H1 (cell line): ENCODE measurements around the gene CRACDL. TPM values are rescaled to one million over a fixed set of nuclear protein-coding genes. Genes with fewer than 3 reads are reported as not detected.

Experiments used
- BACH1 ChIP-seq: IDR thresholded peaks from 2 replicates; pipeline ENCODE4 v1.6.1; 2012; ENCODE audit warnings: low read length, improper control_type of control experiment
- CBX8 ChIP-seq: fragments of 300-800, 300-1000 bp; sonication (generic); IDR thresholded peaks from 2 replicates; pipeline ENCODE4 v1.7.1; 2016; ENCODE audit warnings: low read depth, low read length, borderline replicate concordance
- CHD7 ChIP-seq: fragments of 300-600 bp; sonication (generic); IDR thresholded peaks from 2 replicates; pipeline ENCODE4 v1.7.1; 2012; ENCODE audit warnings: low read length, moderate library complexity, mild to moderate bottlenecking, inconsistent platforms; ENCODE audit not compliant: insufficient replicate concordance
- CTCF ChIP-seq, 3 experiments: IDR thresholded peaks; 1 replicate in 2 of 3; 2 replicates in 1 of 3; pipeline versions ENCODE4 v1.5.1 to v1.6.1; 2011; ENCODE audit warnings: low read length in 3 of 3, mild to moderate bottlenecking in 3 of 3, inconsistent platforms in 2 of 3, low read depth in 1 of 3, moderate library complexity in 1 of 3; ENCODE audit not compliant: insufficient read depth in 1 of 3; ENCODE audit errors: control extremely low read depth in 1 of 3
- SAP30 ChIP-seq: fragments of 300-600 bp; sonication (generic); IDR thresholded peaks from 2 replicates; pipeline ENCODE4 v1.7.1; 2012; ENCODE audit warnings: low read length, moderate library complexity, mild to moderate bottlenecking, inconsistent platforms; ENCODE audit not compliant: insufficient read depth, insufficient replicate concordance
- TAF7 ChIP-seq: optimal IDR thresholded peaks from 2 replicates; pipeline ENCODE3; 2011; ENCODE audit warnings: low read depth, mild to moderate bottlenecking, inconsistent platforms, low read length, moderate library complexity, borderline replicate concordance
- polyA plus RNA-seq, 7 experiments: library from polyadenylated mRNA; depleted of rRNA in 3 of 7; stranded (reverse) in 5 of 7; unstranded in 2 of 7; fragments of >200 nt in 5 of 7; fragments of 200-250 nt in 2 of 7; gene quantifications; 1 replicate in 5 of 7; 2 replicates in 1 of 7; 4 replicates in 1 of 7; pipeline versions ENCODE4 v1.2.1 to v1.2.3, GENCODE V29; 2011 to 2013; ENCODE audit warnings: missing spikeins in 2 of 7, mixed read lengths in 2 of 7
- total RNA-seq: library from RNA; stranded (reverse); fragmentation: NEBNext Ultra II Directional; extraction: Animal tissue kit (Norgen Biotek cat#: 25700); gene quantifications from 2 replicates; pipeline ENCODE4 v1.2.1, GENCODE V29; 2021

Gene CRACDL
- total and polyA plus RNA-seq, 2 of the 8 experiments (the other 6 are each of a cell fraction or from before 2014, with no cell fraction given), result 0.07 to 0.38 TPM

GRCh38 chr2:98827625-98828368 lies 108.2 kb downstream of the CRACDL start (continued):
- TF ChIP-seq CHD7 (no peak), CBX8 (no peak), SAP30 (no peak), TAF7 (no peak), BACH1 (no peak), CTCF (IDR thresholded peaks at IDR 0.05; ENCODE audit: control extremely low read depth in 1 of 3, insufficient read depth in 1 of 3, low read depth in 1 of 3, low read length in 3 of 3) (no peak)
